DMS53 (cell line): ENCODE measurements around the gene DAPK3.
"Not testable (repeated sequence)": the region's sequence is repeated elsewhere in the genome, so short reads cannot be mapped to it uniquely, and the experiment has no call there.

ENCODE experiments used
- DNase-seq: peaks from one replicate; lab custom pipeline; 2025; lab: John Stamatoyannopoulos, UW

DAPK3 gene

GRCh38 chr19:4005436-4005835 lies 34.5 kb upstream of the DAPK3 start:
- DNase-seq = not testable (repeated sequence)

DNA sequence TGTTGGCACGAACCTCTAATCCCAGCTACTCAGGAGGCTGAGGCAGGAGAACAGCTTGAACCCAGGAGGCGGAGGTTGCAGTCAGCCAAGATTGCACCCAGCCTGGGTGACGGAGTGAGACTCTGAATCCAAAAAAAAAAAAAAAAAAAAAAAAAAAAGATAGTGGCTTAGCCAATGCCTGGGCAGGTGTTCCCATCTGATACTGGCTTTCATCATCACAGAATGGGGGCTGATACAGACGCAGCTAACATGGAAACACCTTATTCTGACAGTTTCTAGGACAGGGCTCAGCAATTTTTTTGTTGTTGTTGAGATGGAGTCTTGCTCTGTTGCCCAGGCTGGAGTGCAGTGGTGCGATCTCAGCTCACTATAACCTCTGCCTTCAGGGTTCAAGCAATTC lies 29.9 kb upstream of the DAPK3 start:
- not testable (repeated sequence) for DNase-seq

DNA sequence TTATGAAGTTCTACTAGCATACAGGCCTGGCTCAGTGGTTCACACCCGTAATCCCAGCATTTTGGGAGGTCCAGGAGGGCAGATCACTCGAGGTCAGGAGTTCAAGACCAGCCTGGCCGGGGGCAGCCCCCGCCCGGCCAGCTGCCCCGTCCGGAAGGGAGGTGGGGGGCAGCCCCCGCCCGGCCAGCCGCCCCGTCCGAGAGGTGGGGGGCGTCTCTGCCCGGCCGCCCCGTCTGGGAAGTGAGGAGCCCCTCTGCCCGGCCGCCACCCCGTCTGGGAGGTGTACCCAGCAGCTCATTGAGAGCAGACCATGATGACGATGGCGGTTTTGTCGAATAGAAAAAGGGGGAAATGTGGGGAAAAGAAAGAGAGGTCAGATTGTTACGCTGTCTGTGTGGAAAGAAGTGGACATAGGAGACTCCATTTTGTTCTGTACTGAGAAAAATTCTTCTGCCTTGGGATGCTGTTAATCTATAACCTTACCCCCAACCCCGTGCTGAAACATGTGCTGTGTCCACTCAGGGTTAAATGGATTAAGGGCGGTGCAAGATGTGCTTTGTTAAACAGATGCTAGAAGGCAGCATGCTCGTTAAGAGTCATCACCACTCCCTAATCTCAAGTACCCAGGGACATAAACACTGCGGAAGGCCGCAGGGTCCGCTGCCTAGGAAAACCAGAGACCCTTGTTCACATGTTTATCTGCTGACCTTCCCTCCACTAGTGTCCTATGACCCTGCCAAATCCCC lies 27.9 kb upstream of the DAPK3 start:
- not testable (repeated sequence) for DNase-seq

- no peak for DNase-seq
Observed at GRCh38 chr19:3995607-3996006, 24.7 kb upstream of the DAPK3 start.

DNA sequence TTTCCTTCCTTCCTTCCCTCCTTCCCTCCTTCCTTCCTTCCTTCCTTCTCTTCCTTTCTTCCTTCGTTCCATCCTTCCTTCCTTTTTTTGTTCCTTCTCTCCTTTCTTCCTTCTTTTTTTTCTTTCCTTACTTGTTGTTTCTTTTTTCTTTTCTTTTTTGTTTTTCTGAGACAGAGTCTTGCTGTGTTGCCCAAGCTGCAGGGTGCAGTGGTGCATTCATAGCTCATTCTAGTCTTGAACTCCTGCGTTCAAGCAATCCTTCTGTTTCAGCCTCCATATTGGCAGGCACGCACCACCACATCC lies 19.9 kb upstream of the DAPK3 start:
- DNase-seq = no peak

DNA sequence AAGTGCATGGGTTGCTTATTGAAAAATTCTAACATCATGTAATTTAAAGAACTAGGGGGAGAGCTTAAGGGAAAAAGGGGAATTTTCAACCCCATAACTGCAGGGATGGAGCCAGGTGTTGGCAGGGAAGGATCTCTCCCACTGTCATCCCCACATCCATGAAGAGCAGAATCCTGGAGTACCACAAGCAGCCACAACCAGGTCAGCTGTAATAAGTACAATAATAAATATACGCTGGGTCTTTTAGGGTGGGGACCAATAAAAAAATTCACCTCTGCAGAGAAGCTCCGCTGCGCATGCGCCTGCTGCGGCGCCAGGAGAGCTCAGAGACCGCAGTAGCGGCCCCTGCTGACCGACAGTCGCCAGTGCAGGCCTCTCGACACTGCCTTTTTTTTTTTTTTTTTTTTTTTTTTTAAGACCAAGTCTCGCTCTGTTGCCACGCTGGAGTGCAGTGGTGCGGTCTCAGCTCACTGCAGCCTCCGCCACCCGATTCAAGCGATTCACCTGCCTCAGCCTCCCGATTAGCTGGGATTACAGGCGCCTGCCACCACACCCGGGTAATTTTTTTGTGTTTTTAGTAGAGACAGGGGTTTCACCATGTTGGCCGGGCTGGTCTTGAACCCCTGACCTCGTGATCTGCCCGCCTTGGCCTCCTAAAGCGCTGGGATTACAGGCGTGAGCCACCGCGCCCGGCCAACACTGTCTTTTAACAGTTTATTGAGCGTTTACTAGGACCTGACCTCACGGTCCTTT lies 16.9 kb upstream of the DAPK3 start:
- peak; percentile 88 for DNase-seq

GRCh38 chr19:3986260-3987041 lies 15.6 kb upstream of the DAPK3 start:
- DNase-seq = peak; percentile 90

- DNase-seq = peak; percentile 63
Observed at GRCh38 chr19:3985643-3986259, 14.9 kb upstream of the DAPK3 start.

DNA sequence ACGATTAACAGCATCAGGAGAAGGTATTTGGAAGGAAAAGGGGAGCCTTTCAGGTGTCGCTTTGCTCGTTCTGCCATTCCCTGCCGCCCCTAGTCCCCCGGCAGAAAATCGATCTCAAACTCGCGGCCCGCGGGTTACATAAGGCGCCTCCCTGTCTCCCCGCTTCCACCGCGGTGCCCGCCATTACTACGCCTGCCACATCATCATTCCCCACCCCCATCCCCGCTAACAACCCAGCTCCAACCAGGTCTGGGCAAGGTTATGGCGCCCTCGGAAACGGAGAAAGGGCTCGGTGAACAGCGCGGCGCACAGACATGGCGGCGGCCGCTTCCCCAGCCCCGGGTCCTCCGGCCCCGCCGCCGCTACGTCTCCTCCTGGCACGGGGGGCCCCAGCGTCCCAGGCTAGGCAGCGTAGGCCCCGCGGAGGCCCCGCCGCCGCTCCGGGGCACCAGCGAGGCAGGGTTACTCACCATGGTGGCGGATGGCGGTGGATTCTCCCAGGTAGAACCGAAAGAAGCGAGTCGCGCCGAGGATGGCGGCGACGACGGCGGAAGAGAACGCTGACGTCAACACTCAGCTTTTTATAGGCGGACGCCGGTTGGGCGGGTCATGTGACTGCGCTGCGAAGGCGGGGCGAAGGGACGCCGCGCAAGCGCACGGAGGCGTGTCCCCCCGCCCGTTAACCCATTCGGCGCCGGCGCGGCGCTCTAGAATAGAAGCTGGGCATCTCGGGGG lies 14.2 kb upstream of the DAPK3 start, which contains the start of gene EEF2:
Gene EEF2, minus strand, starts transcription at position 556 of the 735 bp plus-strand sequence. Its CDS starts 83 bp downstream, at position 473.
- DNase-seq = peak; percentile 91

DNA sequence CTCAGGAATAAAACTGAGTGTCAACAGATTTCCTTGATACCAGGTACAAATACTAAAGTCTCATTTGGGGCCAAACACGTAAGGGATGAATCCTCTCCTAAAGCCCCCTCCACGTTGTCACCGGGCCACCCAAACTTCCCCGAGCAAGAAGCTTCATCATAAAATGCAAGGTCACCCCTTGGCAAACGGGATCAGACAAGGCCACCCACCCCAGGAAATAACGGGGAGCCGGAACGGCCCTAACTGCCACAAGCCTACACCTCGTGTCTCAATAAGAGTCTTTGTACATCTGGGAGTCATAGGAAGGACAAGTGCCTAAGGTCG lies 13.6 kb upstream of the DAPK3 start:
- no peak for DNase-seq

DNA sequence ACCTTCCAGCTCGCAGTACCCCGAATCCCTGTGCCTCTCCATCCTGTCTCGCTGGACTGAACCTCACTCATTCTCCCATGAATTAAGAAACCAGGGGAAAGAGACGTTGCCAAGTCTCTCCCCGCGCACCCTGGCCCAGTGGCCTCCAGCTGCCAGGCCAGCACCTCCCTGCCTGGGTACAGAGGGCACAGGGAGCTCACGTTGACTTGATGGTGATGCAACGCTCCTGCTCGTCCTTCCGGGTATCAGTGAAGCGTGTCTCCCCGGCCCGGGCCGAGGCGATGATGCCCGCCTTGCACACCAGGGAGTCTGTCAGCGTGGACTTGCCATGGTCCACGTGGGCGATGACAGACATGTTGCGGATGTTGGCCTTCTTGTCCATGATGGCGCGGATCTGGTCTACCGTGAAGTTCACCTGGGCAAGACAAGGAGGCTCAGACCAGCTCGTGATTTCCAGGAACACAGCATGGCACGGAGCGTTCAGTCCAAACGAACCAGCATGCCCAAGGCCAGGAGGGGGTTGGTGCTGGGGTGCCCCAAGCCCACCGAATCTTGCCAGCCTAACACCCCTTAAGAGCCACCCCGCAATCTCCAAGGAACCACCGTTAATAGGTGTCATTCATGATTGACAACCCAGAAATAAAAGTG lies 13.2 kb upstream of the DAPK3 start:
- peak; percentile 81 for DNase-seq

- DNase-seq = no peak
Observed at GRCh38 chr19:3983542-3983914, 12.6 kb upstream of the DAPK3 start.

DNA sequence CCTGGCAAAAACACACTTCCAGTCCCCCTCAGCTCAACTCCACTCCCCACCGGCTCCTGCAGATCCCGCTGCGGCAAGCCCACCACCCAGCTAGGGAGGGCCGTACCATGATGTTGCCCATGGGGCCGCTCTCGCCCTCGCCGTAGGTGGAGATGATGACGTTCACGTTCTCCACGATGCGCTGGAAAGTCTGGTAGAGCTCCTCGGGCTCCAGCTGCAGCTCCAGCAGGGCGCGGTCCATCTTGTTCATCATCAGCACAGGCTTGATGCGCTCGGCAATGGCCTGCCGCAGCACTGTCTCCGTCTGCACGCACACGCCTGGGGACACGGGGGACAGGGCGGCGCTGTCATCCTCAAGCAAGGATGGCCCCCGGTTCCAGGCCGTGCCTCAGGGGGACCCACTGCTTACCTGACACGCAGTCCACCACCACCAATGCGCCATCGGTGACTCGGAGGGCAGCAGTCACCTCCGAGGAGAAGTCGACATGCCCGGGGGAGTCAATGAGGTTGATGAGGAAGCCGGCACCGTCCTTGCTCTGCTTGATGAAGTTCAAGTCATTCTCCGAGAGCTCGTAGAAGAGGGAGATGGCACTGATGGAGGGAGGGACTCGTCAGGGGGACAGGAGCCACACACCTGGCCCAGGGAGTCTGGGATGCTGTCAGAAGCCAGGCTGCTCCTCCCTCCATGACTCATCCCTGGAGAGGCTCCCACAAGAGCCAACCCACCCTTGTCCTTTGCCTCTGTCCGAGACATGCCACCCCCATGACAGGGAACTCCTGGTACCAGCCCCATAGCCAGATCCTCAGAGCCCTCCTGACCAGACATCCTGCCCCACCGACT lies 12.0 kb upstream of the DAPK3 start:
- DNase-seq = peak; percentile 79

DNA sequence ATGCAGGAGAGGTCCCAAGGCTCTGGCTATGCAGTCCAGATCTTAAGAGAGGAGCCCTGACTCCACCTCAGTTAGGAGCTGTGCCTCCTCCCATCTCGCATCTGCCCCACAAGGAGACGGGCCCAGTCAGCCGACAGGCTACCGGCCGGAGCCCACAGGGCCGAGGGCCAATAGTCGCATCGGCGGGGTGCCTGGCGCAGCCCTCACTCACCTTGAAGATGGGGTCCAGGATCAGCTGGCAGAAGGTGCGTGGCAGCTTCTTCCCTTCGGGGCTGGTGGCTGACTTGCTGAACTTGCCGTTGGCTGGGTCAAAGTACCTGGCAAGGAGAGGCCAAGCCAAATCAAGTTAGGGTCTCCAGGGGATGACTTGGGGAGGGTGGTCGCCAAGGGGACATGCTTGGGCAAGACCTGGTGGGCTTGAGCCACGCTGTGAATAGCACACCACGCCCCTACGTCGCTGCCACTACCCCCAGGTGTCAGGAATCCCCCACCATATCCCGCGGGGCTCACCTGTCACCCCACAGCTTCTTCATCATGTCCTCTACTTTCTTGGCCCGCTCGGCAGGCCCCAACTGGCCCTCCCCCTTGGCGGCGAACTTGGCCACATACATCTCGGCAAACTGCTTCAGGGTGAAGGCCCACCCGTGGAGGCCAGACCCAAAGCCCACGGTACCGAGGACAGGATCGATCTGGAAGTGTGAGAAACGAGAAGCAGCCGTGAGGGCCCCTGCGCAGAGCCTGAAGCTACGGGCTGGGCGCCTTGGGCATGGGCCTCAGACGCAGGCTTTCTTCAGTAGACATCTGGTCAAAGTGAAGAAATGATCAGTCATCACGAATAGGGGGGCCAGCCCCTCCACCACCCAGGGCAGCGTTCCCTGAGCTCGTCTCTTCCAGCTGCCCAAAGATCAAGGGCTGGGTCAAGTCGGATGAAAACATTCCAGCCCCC lies 11.1 kb upstream of the DAPK3 start:
- DNase-seq = no peak

DNA sequence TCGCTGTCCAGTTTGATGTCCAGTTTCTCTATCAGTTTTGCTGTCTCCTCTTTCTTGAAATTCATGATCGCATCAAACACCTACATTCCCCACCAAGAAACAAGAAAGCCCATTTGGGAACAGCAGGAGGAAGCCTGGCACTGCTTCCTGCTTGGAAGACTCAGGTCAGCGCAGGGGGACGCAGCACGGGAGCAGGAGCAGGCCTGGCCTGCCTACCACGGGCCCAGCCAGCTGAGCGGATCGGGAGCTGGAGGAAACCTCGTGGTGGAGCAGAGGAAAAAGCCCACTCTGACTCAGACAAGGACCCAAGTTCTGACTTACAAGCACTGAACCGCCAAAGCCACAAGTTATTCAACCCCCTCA lies 10.5 kb upstream of the DAPK3 start:
- no peak for DNase-seq

GRCh38 chr19:3980353-3981251 lies 9.7 kb upstream of the DAPK3 start:
- peak; percentile 19 for DNase-seq

DNA sequence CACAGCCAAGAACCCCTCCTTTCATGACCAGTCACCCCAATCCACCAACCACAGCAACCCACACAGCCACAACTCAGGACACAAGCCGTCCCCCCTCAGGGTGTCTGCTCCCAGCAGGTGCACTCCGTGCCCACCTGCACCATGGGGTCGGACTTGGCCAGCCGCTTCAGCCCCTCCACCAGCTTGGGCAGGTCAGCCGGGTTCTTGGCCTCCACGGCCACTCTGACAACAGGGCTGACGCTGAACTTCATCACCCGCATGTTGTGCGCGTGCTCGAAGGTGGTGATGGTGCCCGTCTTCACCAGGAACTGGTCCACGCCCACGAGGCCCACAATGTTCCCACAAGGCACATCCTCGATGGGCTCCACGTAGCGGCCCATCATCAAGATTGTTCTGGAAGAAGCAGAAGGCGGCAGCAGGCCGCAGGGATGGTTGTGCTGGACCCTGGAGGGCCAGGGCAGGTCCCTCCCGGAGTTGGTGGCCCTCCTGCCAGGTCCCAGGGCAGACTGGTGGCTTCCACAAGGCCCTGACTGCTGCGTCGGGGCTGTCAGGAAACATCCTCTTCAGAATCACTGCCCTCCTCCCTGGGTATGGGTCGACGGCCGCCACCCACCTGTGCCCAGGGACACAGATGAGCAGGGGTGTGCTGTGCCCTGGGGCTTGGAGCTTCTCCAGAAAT lies 8.9 kb upstream of the DAPK3 start:
- no peak for DNase-seq

- peak; percentile 37 for DNase-seq
Observed at GRCh38 chr19:3979289-3979673, 8.4 kb upstream of the DAPK3 start.
